SK-N-SH (cell line): ENCODE data around the gene DGKZ.

ENCODE experiments used
- JUND ChIP-seq: IDR thresholded peaks from 2 replicates; pipeline ENCODE4 v1.4.0; 2012
- NRF1 ChIP-seq: IDR thresholded peaks from 2 replicates; pipeline ENCODE4 v1.6.1; 2012; ENCODE audit warnings: low read depth, mild to moderate bottlenecking, low read length
- TF ChIP-seq, protein P1 (sequence below): fragments of 200-600 bp; sonication (generic); IDR thresholded peaks from 2 replicates; pipeline ENCODE4 v1.6.1; 2017; ENCODE audit warnings: antibody characterized with exemption, mild to moderate bottlenecking, moderate library complexity

DNA sequence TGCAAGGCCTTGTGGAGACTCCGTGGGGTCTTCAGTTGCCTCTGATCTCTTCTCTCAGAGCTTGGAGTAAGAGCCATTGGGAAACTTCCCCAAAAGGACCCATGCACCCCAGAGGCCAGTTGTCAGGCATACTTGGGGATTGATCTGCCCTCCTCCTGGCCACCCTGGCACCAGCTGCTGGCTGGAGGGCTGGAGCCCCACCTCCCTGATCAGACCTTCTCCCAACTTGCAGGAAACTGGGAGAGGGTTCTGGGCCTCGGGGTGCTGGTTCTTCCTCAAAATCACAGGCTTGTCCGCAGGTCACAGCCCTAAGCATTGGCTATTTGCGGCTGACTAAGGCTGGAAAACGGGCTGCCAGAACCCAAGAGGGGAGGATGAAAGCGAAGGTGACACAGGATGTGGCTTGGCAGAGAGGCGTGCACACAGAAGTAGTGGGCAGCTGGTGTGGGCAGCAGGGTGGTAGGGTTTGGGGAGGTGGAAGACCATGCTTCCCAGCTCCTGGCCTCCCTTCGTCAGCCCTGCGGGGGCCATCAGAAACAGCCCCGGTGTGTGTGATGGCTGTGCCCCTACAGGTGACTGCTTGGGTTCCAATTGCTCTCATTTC, 1.3 kb upstream of the DGKZ start:
- TF ChIP-seq, protein P1, sequence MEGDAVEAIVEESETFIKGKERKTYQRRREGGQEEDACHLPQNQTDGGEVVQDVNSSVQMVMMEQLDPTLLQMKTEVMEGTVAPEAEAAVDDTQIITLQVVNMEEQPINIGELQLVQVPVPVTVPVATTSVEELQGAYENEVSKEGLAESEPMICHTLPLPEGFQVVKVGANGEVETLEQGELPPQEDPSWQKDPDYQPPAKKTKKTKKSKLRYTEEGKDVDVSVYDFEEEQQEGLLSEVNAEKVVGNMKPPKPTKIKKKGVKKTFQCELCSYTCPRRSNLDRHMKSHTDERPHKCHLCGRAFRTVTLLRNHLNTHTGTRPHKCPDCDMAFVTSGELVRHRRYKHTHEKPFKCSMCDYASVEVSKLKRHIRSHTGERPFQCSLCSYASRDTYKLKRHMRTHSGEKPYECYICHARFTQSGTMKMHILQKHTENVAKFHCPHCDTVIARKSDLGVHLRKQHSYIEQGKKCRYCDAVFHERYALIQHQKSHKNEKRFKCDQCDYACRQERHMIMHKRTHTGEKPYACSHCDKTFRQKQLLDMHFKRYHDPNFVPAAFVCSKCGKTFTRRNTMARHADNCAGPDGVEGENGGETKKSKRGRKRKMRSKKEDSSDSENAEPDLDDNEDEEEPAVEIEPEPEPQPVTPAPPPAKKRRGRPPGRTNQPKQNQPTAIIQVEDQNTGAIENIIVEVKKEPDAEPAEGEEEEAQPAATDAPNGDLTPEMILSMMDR = no peak
- TF ChIP-seq NRF1 (no peak), JUND (no peak)
